ENCODE measurements around the gene NDEL1.

Gene NDEL1

GRCh38 chr17:8430966-8431365 lies 4.7 kb upstream of the NDEL1 start:
- H3K4me3 ChIP-seq (ENCODE audit: low read depth, low read length): no peak overlapping the region
- no peak for TF ChIP-seq CTCF (IDR thresholded peaks at IDR 0.05; ENCODE audit: low read depth, low read length)

GRCh38 chr17:8436169-8436843 lies 622 bp downstream of the NDEL1 start:
- peak overlapping the region; percentile 90 for H3K4me3 ChIP-seq (ENCODE audit: low read depth, low read length)
- TF ChIP-seq CTCF (IDR thresholded peaks at IDR 0.05; ENCODE audit: low read depth, low read length): no peak

GRCh38 chr17:8436844-8437171 lies 1.1 kb downstream of the NDEL1 start:
- H3K4me3 ChIP-seq (ENCODE audit: low read depth, low read length): peak overlapping the region; percentile 90
- TF ChIP-seq CTCF (IDR thresholded peaks at IDR 0.05; ENCODE audit: low read depth, low read length): no peak

GRCh38 chr17:8438441-8438840 lies 2.8 kb downstream of the NDEL1 start:
- no peak overlapping the region for H3K4me3 ChIP-seq (ENCODE audit: low read depth, low read length)

GRCh38 chr17:8439681-8440080 lies 4.0 kb downstream of the NDEL1 start:
- no peak for TF ChIP-seq CTCF (IDR thresholded peaks at IDR 0.05; ENCODE audit: low read depth, low read length)
- no peak overlapping the region for H3K4me3 ChIP-seq (ENCODE audit: low read depth, low read length)

More at GRCh38 chr17:8438441-8438840, 2.8 kb downstream of the NDEL1 start:
- no peak for TF ChIP-seq CTCF (IDR thresholded peaks at IDR 0.05; ENCODE audit: low read depth, low read length)

GRCh38 chr17:8441690-8442089 lies 6.0 kb downstream of the NDEL1 start:
- TF ChIP-seq CTCF (IDR thresholded peaks at IDR 0.05; ENCODE audit: low read depth, low read length): no peak
- H3K4me3 ChIP-seq (ENCODE audit: low read depth, low read length): no peak overlapping the region

GRCh38 chr17:8442310-8442709 lies 6.6 kb downstream of the NDEL1 start:
- TF ChIP-seq CTCF (IDR thresholded peaks at IDR 0.05; ENCODE audit: low read depth, low read length): no peak
- no peak overlapping the region for H3K4me3 ChIP-seq (ENCODE audit: low read depth, low read length)
